ENCODE data around the gene TEX261. TPM values are rescaled to one million over a fixed set of nuclear protein-coding genes. Genes with fewer than 3 reads are reported as not detected.

Gene TEX261
- total and polyA plus RNA-seq, 2 of the 8 experiments (the other 6 are each of a cell fraction or from before 2014, with no cell fraction given), result 25.2 to 30.1 TPM

DNA sequence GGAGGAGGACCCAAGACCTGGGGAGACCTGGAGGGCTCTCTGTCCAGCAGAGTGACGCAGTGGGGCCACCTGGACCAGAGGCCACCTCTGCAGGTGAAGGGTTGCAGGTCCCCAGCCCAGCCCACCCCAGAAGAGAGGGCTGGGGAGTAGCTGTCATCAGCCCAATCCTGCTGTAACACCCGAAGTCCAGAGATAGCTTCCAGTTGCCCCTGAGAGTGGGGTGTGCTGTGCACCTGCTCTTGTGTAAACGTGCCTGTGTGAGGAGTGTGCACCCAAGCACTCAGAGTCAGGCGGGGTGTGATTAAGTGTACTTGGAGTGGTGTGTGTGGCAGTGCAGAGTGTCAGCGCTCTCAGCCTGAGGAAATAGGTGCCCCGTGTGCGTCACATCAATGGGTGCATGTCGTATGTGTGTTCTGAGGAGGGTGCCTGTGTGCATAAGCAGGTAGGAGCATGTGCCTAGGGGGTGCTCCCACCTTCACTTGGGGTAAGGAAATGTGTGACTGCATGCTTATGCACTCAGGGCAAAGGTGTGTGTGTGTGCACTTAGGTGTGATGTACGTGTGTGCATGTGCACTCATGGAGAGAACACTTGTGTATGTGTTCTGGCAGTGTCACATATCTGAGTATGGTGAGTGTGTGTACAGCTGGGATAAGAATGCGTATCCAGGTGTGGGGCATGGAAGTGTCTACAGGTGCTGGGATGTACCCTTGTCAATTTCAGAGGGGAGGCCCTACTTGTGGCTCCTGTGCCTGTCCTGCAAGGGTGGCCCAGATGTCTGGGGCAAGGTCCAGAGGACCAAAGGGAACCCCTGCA is 58.3 kb downstream of the TEX261 start (continued):
- TF ChIP-seq GTF2F1 (IDR thresholded peaks at IDR 0.05; ENCODE audit: borderline replicate concordance, low read depth, low read length), result no peak
- no peak for TF ChIP-seq SIX5 (IDR thresholded peaks at IDR 0.05; ENCODE audit: low read depth, low read length)

Small RNA genes within 50 kb of the gene (small RNA-seq; reads per million reads assigned to genes)
- gene RN7SL160P (ENCODE audit: insufficient read depth), result not detected

Other genes starting within 250 kb of the TEX261 start
- 166 and 170 TPM in 2 replicates for gene ADD2, start 226.7 kb downstream of the TEX261 start, total RNA-seq (2021; fragmentation: NEBNext Ultra II Directional; extraction: Animal tissue kit (Norgen Biotek cat#: 25700))
- 58.5 and 96.4 TPM in 2 replicates for gene ADD2, start 226.7 kb downstream of the TEX261 start, polyA plus RNA-seq (2011; rRNA removed)
- not detected in 2 replicates for gene FIGLA, start 204.2 kb downstream of the TEX261 start, total RNA-seq (2021; fragmentation: NEBNext Ultra II Directional; extraction: Animal tissue kit (Norgen Biotek cat#: 25700))
- gene FIGLA, start 204.2 kb downstream of the TEX261 start, polyA plus RNA-seq (2011; rRNA removed), result not detected in 2 replicates
- gene CLEC4F, start 174.3 kb downstream of the TEX261 start, total RNA-seq (2021; fragmentation: NEBNext Ultra II Directional; extraction: Animal tissue kit (Norgen Biotek cat#: 25700)), result not detected in 2 replicates
- gene CLEC4F, start 174.3 kb downstream of the TEX261 start, polyA plus RNA-seq (2011; rRNA removed), result not detected in 2 replicates
- gene CD207, start 159.1 kb downstream of the TEX261 start, total RNA-seq (2021; fragmentation: NEBNext Ultra II Directional; extraction: Animal tissue kit (Norgen Biotek cat#: 25700)), result not detected in 2 replicates
- gene CD207, start 159.1 kb downstream of the TEX261 start, polyA plus RNA-seq (2011; rRNA removed), result not detected in 2 replicates
- gene VAX2, start 94.3 kb downstream of the TEX261 start, total RNA-seq (2021; fragmentation: NEBNext Ultra II Directional; extraction: Animal tissue kit (Norgen Biotek cat#: 25700)), result not detected in 2 replicates
- not detected in 2 replicates for gene VAX2, start 94.3 kb downstream of the TEX261 start, polyA plus RNA-seq (2011; rRNA removed)
- gene ATP6V1B1, start 59.0 kb downstream of the TEX261 start, total RNA-seq (2021; fragmentation: NEBNext Ultra II Directional; extraction: Animal tissue kit (Norgen Biotek cat#: 25700)), result not detected in 2 replicates
- gene ATP6V1B1, start 59.0 kb downstream of the TEX261 start, polyA plus RNA-seq (2011; rRNA removed), result 0.17 TPM in 1 of 2 replicates, not detected in the other
- 0.39 and 0.55 TPM in 2 replicates for gene ANKRD53, start 16.2 kb downstream of the TEX261 start, total RNA-seq (2021; fragmentation: NEBNext Ultra II Directional; extraction: Animal tissue kit (Norgen Biotek cat#: 25700))
- gene ANKRD53, start 16.2 kb downstream of the TEX261 start, polyA plus RNA-seq (2011; rRNA removed), result 0.53 and 0.70 TPM in 2 replicates
- gene NAGK, start 73.8 kb upstream of the TEX261 start, total RNA-seq (2021; fragmentation: NEBNext Ultra II Directional; extraction: Animal tissue kit (Norgen Biotek cat#: 25700)), result 59.9 and 62.2 TPM in 2 replicates
- 57.9 and 67.8 TPM in 2 replicates for gene NAGK, start 73.8 kb upstream of the TEX261 start, polyA plus RNA-seq (2011; rRNA removed)
- gene MCEE, start 135.4 kb upstream of the TEX261 start, total RNA-seq (2021; fragmentation: NEBNext Ultra II Directional; extraction: Animal tissue kit (Norgen Biotek cat#: 25700)), result 14.1 and 15.5 TPM in 2 replicates
- 6.5 and 7.3 TPM in 2 replicates for gene MCEE, start 135.4 kb upstream of the TEX261 start, polyA plus RNA-seq (2011; rRNA removed)
- 39.1 and 42.8 TPM in 2 replicates for gene MPHOSPH10, start 135.8 kb upstream of the TEX261 start, total RNA-seq (2021; fragmentation: NEBNext Ultra II Directional; extraction: Animal tissue kit (Norgen Biotek cat#: 25700))
- 4.0 and 4.5 TPM in 2 replicates for gene MPHOSPH10, start 135.8 kb upstream of the TEX261 start, polyA plus RNA-seq (2011; rRNA removed)
- gene PAIP2B, start 232.2 kb upstream of the TEX261 start, total RNA-seq (2021; fragmentation: NEBNext Ultra II Directional; extraction: Animal tissue kit (Norgen Biotek cat#: 25700)), result 30.4 and 31.3 TPM in 2 replicates
- 5.7 and 8.4 TPM in 2 replicates for gene PAIP2B, start 232.2 kb upstream of the TEX261 start, polyA plus RNA-seq (2011; rRNA removed)

Measured in H1 (cell line).